H1 (cell line): ENCODE data around the gene RASGRF1. TPM values are rescaled to one million over a fixed set of nuclear protein-coding genes. Genes with fewer than 3 reads are reported as not detected.

Source experiments
- CTCF ChIA-PET: fragments of 300-600 bp; sonication (Branson Sonifier 250); formaldehyde crosslinking; loops from one replicate; lab custom pipeline; 2021; ENCODE audit not compliant: partially characterized antibody; lab: Charles Lee
- POLR2A ChIA-PET: fragments of 300-600 bp; sonication (Branson Sonifier 250); formaldehyde crosslinking; loops from one replicate; lab custom pipeline; 2021; ENCODE audit warnings: inconsistent platforms; ENCODE audit not compliant: partially characterized antibody; lab: Charles Lee
- DNase-seq, 2 experiments: peaks; one replicate each; pipeline versions ENCODE4 v3.0.0 to v3.0.0-alpha.2; 2010 to 2022; ENCODE audit warnings: low spot score in 2 of 2, low read depth in 1 of 2, mixed read lengths in 1 of 2
- FAIRE-seq: peaks from 2 replicates; lab custom pipeline; 2011; peaks lifted over from hg19 to GRCh38; lab: Jason Lieb, UNC
- H2AFZ ChIP-seq: 2 replicates; pipeline ENCODE4 v1.8.1; 2012; ENCODE audit warnings: low read length, inconsistent platforms
- H2AK5ac ChIP-seq: 2 replicates; pipeline ENCODE4 v1.6.1; 2013; ENCODE audit warnings: low read depth, low read length
- H2BK120ac ChIP-seq: replicated peaks from 2 replicates; pipeline ENCODE3; 2013; ENCODE audit warnings: low read depth, low read length, inconsistent platforms
- H2BK12ac ChIP-seq: 2 replicates; pipeline ENCODE4 v1.6.1; 2013; ENCODE audit warnings: low read depth, low read length
- H2BK15ac ChIP-seq: 2 replicates; pipeline ENCODE4 v1.6.1; 2013; ENCODE audit warnings: low read length
- H2BK20ac ChIP-seq: 2 replicates; pipeline ENCODE4 v1.6.1; 2013; ENCODE audit warnings: low read length
- H2BK5ac ChIP-seq: 2 replicates; pipeline ENCODE4 v1.6.1; 2013; ENCODE audit warnings: low read depth, low read length
- H3K14ac ChIP-seq: 2 replicates; pipeline ENCODE4 v1.6.1; 2013; ENCODE audit warnings: inconsistent platforms; ENCODE audit not compliant: insufficient read length
- H3K18ac ChIP-seq: 2 replicates; pipeline ENCODE4 v1.6.1; 2013; ENCODE audit warnings: low read length; ENCODE audit errors: extremely low read depth
- H3K23ac ChIP-seq: 2 replicates; pipeline ENCODE4 v1.6.1; 2013; ENCODE audit warnings: inconsistent platforms; ENCODE audit not compliant: insufficient read length
- H3K23me2 ChIP-seq: 2 replicates; pipeline ENCODE4 v1.6.1; 2013; ENCODE audit warnings: low read depth, low read length
- H3K27ac ChIP-seq: 2 replicates; pipeline ENCODE4 v1.6.1; 2011; ENCODE audit warnings: low read depth, low read length, inconsistent platforms
- H3K27me3 ChIP-seq, 4 experiments: replicated peaks in 1 of 4; 1 replicate in 1 of 4; 2 replicates in 3 of 4; pipeline versions ENCODE4 v1.6.1 to v1.8.1; 2011 to 2013; ENCODE audit warnings: low read length in 3 of 4, mild to moderate bottlenecking in 3 of 4, inconsistent platforms in 2 of 4, mixed read lengths in 2 of 4, moderate library complexity in 1 of 4; ENCODE audit not compliant: control insufficient read depth in 3 of 4, insufficient read depth in 3 of 4; ENCODE audit errors: extremely low read depth in 1 of 4
- H3K36me3 ChIP-seq, 4 experiments: 2 replicates each; pipeline versions ENCODE4 v1.6.1 to v1.8.1; 2011 to 2013; ENCODE audit warnings: mild to moderate bottlenecking in 4 of 4, low read length in 3 of 4, moderate library complexity in 2 of 4, control low read depth in 1 of 4, inconsistent platforms in 1 of 4; ENCODE audit not compliant: insufficient read depth in 4 of 4, control insufficient read depth in 2 of 4
- H3K4ac ChIP-seq: replicated peaks from 2 replicates; pipeline ENCODE3; 2013; ENCODE audit warnings: low read length, low read depth, mixed read lengths, inconsistent platforms; ENCODE audit not compliant: insufficient read length
- H3K4me1 ChIP-seq, 4 experiments: replicated peaks in 1 of 4; 1 replicate in 1 of 4; 2 replicates in 3 of 4; pipeline versions ENCODE4 v1.6.1 to v1.8.1; 2011 to 2013; ENCODE audit warnings: low read length in 3 of 4, inconsistent platforms in 2 of 4, mixed read lengths in 1 of 4; ENCODE audit not compliant: insufficient read depth in 4 of 4, control insufficient read depth in 3 of 4
- H3K4me2 ChIP-seq, 2 experiments: 2 replicates each; pipeline versions ENCODE4 v1.6.1 to v1.8.1; 2011 to 2013; ENCODE audit warnings: low read depth in 2 of 2, low read length in 2 of 2, control low read depth in 1 of 2, inconsistent platforms in 1 of 2, mild to moderate bottlenecking in 1 of 2; ENCODE audit not compliant: insufficient read depth in 1 of 2
- H3K4me3 ChIP-seq, 4 experiments: fragments of 200-600, 300-600 bp in 1 of 4; sonication (generic), shearing (Covaris generic), sonication (Bioruptor Twin) in 1 of 4; 2 replicates each; pipeline versions ENCODE4 v1.5.1 to v1.8.1; 2011 to 2016; ENCODE audit warnings: low read length in 4 of 4, low read depth in 3 of 4, control low read depth in 2 of 4, inconsistent platforms in 2 of 4, mild to moderate bottlenecking in 2 of 4, mixed read lengths in 1 of 4, moderate library complexity in 1 of 4; ENCODE audit not compliant: insufficient read depth in 2 of 4; ENCODE audit errors: extremely low read depth in 1 of 4
- H3K56ac ChIP-seq: replicated peaks from 2 replicates; pipeline ENCODE3; 2013; ENCODE audit warnings: low read depth, mild to moderate bottlenecking, mixed read lengths, low read length, inconsistent platforms; ENCODE audit not compliant: insufficient read length
- H3K79me1 ChIP-seq: 2 replicates; pipeline ENCODE4 v1.6.1; 2013; ENCODE audit warnings: low read depth, low read length, control low read depth
- H3K79me2 ChIP-seq, 2 experiments: 2 replicates each; pipeline versions ENCODE4 v1.6.1 to v1.8.1; 2012 to 2013; ENCODE audit warnings: low read length in 2 of 2, mild to moderate bottlenecking in 2 of 2, inconsistent platforms in 1 of 2; ENCODE audit not compliant: insufficient read depth in 2 of 2, control insufficient read depth in 1 of 2
- H3K9ac ChIP-seq, 4 experiments: replicated peaks in 1 of 4; 1 replicate in 1 of 4; 2 replicates in 3 of 4; pipeline versions ENCODE4 v1.6.1 to v1.8.1; 2011 to 2013; ENCODE audit warnings: low read depth in 3 of 4, low read length in 3 of 4, control low read depth in 2 of 4, mild to moderate bottlenecking in 2 of 4, moderate library complexity in 2 of 4, inconsistent platforms in 1 of 4; ENCODE audit errors: extremely low read depth in 1 of 4
- H3K9me3 ChIP-seq, 2 experiments: 2 replicates each; pipeline versions ENCODE4 v1.6.1 to v1.8.1; 2012 to 2013; ENCODE audit warnings: mild to moderate bottlenecking in 2 of 2, moderate library complexity in 2 of 2, control low read depth in 1 of 2, inconsistent platforms in 1 of 2, low read depth in 1 of 2, low read length in 1 of 2, mixed read lengths in 1 of 2; ENCODE audit not compliant: insufficient read depth in 2 of 2
- H4K20me1 ChIP-seq, 2 experiments: replicated peaks in 1 of 2; 2 replicates each; pipeline versions ENCODE3 to v1.8.1; 2011 to 2013; ENCODE audit warnings: inconsistent platforms in 2 of 2, low read length in 2 of 2, mild to moderate bottlenecking in 1 of 2; ENCODE audit not compliant: insufficient read depth in 2 of 2, control insufficient read depth in 1 of 2
- H4K5ac ChIP-seq: 2 replicates; pipeline ENCODE4 v1.6.1; 2013; ENCODE audit warnings: low read length, low read depth, mixed read lengths, inconsistent platforms; ENCODE audit not compliant: insufficient read length
- H4K8ac ChIP-seq: 2 replicates; pipeline ENCODE4 v1.8.0; 2013; ENCODE audit warnings: mild to moderate bottlenecking, moderate library complexity, low read length, inconsistent platforms; ENCODE audit not compliant: insufficient read depth; ENCODE audit errors: extremely low read depth
- H4K91ac ChIP-seq: replicated peaks from 2 replicates; pipeline ENCODE3; 2013; ENCODE audit warnings: low read length, mixed read lengths, inconsistent platforms; ENCODE audit not compliant: insufficient read length
- CEBPB ChIP-seq: IDR thresholded peaks from 2 replicates; pipeline ENCODE4 v1.6.1; 2012; ENCODE audit warnings: low read depth, low read length
- EZH2 ChIP-seq: fragments of 200-600 bp; sonication (generic); IDR thresholded peaks from 2 replicates; pipeline ENCODE4 v1.7.1; 2012; ENCODE audit warnings: low read depth, mild to moderate bottlenecking, moderate library complexity, low read length, inconsistent platforms; ENCODE audit not compliant: severe bottlenecking
- GABPA ChIP-seq: IDR thresholded peaks from 2 replicates; pipeline ENCODE4 v1.6.1; 2011; ENCODE audit warnings: mild to moderate bottlenecking, low read length, moderate library complexity, borderline replicate concordance; ENCODE audit not compliant: insufficient read depth
- HDAC2 ChIP-seq, 2 experiments: fragments of 300-600 bp in 1 of 2; sonication (generic) in 1 of 2; IDR thresholded peaks; 2 replicates each; pipeline ENCODE4 v1.6.1; 2011 to 2012; ENCODE audit warnings: low read depth in 2 of 2, low read length in 2 of 2, mild to moderate bottlenecking in 2 of 2, moderate library complexity in 2 of 2, borderline replicate concordance in 1 of 2, inconsistent platforms in 1 of 2
- NRF1 ChIP-seq: IDR thresholded peaks from 2 replicates; pipeline ENCODE4 v1.6.1; 2011; ENCODE audit warnings: mild to moderate bottlenecking, low read depth, low read length, improper control_type of control experiment
- RAD21 ChIP-seq, 2 experiments: IDR thresholded peaks in 1 of 2; conservative IDR thresholded peaks in 1 of 2; 2 replicates each; pipeline ENCODE4 v1.6.1; 2011; ENCODE audit warnings: low read depth in 2 of 2, low read length in 2 of 2, improper control_type of control experiment in 1 of 2, inconsistent platforms in 1 of 2, mild to moderate bottlenecking in 1 of 2, moderate library complexity in 1 of 2
- SIX5 ChIP-seq: IDR thresholded peaks from 2 replicates; pipeline ENCODE4 v1.6.1; 2011; ENCODE audit warnings: mild to moderate bottlenecking, low read depth, low read length
- SP4 ChIP-seq: IDR thresholded peaks from 2 replicates; pipeline ENCODE4 v1.6.1; 2012; ENCODE audit warnings: low read length, inconsistent platforms
- WGBS, 2 experiments: shearing (Covaris generic) in 1 of 2; methylation state at CpG; one replicate each; pipeline versions ENCODE4 v1.1.6 to v1.1.7; 2013 to 2015; ENCODE audit warnings: low lambda C conversion rate in 2 of 2, mixed read lengths in 2 of 2, inconsistent platforms in 1 of 2, low coverage in 1 of 2, missing lambda C conversion rate in 1 of 2; ENCODE audit not compliant: insufficient replicate concordance in 2 of 2, insufficient coverage in 1 of 2, insufficient read length in 1 of 2; ENCODE audit errors: extremely low coverage in 1 of 2, missing lambda C conversion rate in 1 of 2; 5-methylcytosine and 5-hydroxymethylcytosine counted together
- polyA plus RNA-seq, 7 experiments: library from polyadenylated mRNA; depleted of rRNA in 3 of 7; stranded (reverse) in 5 of 7; unstranded in 2 of 7; fragments of >200 nt in 5 of 7; fragments of 200-250 nt in 2 of 7; gene quantifications; 1 replicate in 5 of 7; 2 replicates in 1 of 7; 4 replicates in 1 of 7; pipeline versions ENCODE4 v1.2.1 to v1.2.3, GENCODE V29; 2011 to 2013; ENCODE audit warnings: missing spikeins in 2 of 7, mixed read lengths in 2 of 7
- total RNA-seq: library from RNA; stranded (reverse); fragmentation: NEBNext Ultra II Directional; extraction: Animal tissue kit (Norgen Biotek cat#: 25700); gene quantifications from 2 replicates; pipeline ENCODE4 v1.2.1, GENCODE V29; 2021
- TF ChIP-seq, protein P1 (sequence below): IDR thresholded peaks from 2 replicates; pipeline ENCODE4 v1.6.1; 2011; ENCODE audit warnings: low read length, improper control_type of control experiment

The RASGRF1 gene
- total and polyA plus RNA-seq, 2 of the 8 experiments (the other 6 are each of a cell fraction or from before 2014, with no cell fraction given) = 0.42 to 0.67 TPM

DNA sequence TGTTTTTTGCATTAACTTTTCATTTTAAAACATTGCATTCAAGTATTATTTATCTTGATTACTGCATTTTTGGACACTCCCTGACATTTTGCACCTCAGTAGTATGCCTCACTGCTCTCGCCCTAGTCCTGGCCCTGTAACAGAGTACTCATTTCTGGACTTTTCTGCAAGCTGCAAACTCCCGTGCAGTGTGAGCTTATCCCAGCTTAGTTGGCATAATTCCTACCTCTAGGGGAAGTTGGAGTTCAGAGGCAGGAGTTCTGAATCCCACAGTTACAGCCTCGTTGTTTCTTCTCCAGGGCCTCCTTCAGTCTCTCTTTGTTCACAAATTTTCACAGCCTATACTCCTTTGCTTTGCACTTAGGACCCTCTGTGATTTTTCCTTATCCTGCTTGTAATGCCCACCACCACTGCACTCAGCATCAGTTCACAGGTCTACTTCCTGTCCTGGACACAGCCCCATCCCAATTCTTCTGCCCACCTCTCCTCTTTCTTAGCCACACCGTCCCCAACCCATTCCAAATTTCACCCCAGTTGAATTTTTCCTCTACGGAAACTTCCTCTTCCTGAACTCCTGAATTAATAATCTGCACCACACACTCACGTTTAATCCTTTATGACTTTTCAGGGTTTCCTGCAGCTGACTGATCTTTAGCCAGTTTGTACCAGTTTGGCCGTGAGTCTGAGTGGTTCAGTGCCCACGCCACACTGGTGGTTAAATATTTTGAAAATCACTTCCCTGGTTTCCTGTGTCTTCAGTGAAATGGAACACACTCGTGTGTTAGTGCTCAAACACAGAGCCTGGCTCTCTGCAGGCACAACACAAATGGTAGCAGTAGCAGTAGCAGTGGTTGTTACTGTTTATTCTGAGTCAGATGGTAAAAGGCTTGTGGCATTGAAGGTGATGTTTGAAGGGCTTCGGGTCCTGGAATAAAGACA is 139.4 kb downstream of the RASGRF1 start:
- Histone ChIP-seq H3K4ac (no peak overlapping the region), H3K18ac (no peak overlapping the region), H3K4me2 (no peak overlapping the region), H2BK15ac (no peak overlapping the region), H2BK20ac (0 out of 2 replicates have a peak overlapping the region, but pooled peaks have one; percentile 61), H3K4me1 (peaks cover 0 to 7% (median 1%) of the 10 kb centered on the region in 4 experiments; a peak in 3 of 7 replicates), H2BK120ac (no peak overlapping the region), H3K23ac (no peak overlapping the region), H4K8ac (no peak overlapping the region), H4K91ac (no peak overlapping the region), H4K20me1 (no peaks in the 10 kb centered on the region), H3K4me3 (no peak overlapping the region), H2AFZ (peak overlapping the region; percentile 85; the same call in 1 of the 2 replicates), H2AK5ac (no peak overlapping the region), H3K79me1 (no peaks in the 10 kb centered on the region), H4K5ac (no peak overlapping the region), H3K9ac (no peak overlapping the region), H3K27ac (no peak overlapping the region), H2BK5ac (0 out of 2 replicates have a peak overlapping the region, but pooled peaks have one; percentile 35), H3K27me3 (no peaks in the 10 kb centered on the region), H3K14ac (no peak overlapping the region), H3K79me2 (no peaks in the 10 kb centered on the region), H3K36me3 (no peaks in the 10 kb centered on the region), H3K9me3 (no peaks in the 10 kb centered on the region), H2BK12ac (0 out of 2 replicates have a peak overlapping the region, but pooled peaks have one; percentile 33), H3K23me2 (no peaks in the 10 kb centered on the region; the same call in 1 of the 2 replicates), H3K56ac (no peak overlapping the region)
- CTCF ChIA-PET = interaction anchor here (0.5 to 5.5 kb wide), 6 partner anchors 27 to 234 kb away, joined by 3 to 48 read pairs (median 4); no protein-coding TSS in a partner anchor
- DNase-seq = no peak
- 84% methylated on average over 10 of the region's 10 CpGs; no CpG with 5 or more reads in 1 of the 2 experiments for WGBS, 2 experiments
- POLR2A ChIA-PET = interaction anchor here (1.2 kb wide), 1 partner anchor 28 kb away, joined by 3 read pairs; no protein-coding TSS in a partner anchor
- no peak for FAIRE-seq
- TF ChIP-seq HDAC2 (IDR thresholded peaks at IDR 0.05; ENCODE audit: borderline replicate concordance in 1 of 2, low read depth in 2 of 2, low read length in 2 of 2) (no peak), NRF1 (no peak), SP4 (no peak), EZH2 (no peak), CEBPB (no peak), SIX5 (no peak), GABPA (no peak), RAD21 (IDR thresholded peaks at IDR 0.05 in 1 of 2, conservative IDR thresholded peaks at IDR 0.05 in 1 of 2; ENCODE audit: low read depth in 2 of 2, low read length in 2 of 2) (peak in 1 of 2 experiments; percentile 9; a peak in 1 of 4 replicates)
- TF ChIP-seq, protein P1, sequence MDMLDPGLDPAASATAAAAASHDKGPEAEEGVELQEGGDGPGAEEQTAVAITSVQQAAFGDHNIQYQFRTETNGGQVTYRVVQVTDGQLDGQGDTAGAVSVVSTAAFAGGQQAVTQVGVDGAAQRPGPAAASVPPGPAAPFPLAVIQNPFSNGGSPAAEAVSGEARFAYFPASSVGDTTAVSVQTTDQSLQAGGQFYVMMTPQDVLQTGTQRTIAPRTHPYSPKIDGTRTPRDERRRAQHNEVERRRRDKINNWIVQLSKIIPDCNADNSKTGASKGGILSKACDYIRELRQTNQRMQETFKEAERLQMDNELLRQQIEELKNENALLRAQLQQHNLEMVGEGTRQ = no peak
